ENCODE results near the gene PRM1.

Gene PRM1

GRCh38 chr16:11232852-11233726 is 48.0 kb downstream of the PRM1 start:
- DNase-seq: no peak

DNA sequence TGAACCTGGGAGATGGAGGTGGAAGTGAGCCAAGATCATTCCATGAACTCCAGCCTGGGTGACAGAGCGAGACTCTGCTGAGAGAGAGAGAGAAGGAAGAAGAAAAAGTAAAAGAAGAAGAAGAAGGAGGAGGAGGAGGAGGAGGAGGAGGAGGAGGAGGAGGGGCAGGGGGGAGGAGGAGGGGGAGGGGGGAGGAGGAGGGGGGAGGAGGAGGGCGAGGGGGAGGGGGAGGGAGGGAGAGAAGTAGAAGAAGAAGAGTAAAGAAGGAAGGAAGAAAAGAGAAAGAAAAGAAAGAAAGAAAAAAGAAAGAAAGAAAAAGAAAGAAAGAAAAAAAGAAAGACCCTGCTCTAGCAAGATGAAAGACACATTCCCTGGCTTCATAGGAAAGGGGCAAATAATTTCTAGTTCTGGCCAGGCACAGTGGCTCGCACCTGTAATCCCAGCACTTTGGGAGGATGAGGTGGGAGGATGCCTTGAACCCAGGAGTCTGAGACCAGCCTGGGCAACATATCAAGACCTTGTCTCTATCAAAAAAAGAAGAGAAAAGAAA is 48.8 kb downstream of the PRM1 start:
- no peak for DNase-seq

DNA sequence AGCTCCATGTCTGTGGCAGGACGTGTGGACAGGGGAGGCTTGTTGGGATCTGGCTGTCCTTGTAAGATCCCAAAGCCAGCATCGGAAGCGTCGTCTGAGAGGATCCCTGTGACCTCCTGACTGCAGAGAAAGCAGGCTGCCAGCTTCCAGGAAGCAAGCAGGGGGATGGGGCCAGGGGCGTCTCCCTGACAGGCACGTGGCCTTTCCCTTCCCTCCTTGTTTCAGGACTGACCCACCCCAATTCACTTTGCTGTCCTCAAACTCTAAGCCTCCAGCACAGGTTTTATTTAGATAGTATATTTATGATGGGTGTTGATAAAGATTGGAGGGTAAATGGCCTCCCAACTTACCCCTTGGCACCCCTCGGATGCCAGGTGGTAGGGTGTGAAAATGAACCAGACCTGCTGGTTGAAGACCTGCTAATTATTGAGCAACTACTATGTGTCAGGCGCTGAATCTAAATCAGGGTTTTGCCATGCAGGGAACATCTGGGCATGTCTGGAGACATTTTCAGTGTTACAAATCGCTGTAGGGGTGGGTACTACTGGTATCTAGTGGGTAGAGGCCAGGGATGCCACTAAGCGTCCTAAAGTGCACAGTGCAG is 49.7 kb downstream of the PRM1 start:
- DNase-seq: no peak
